ENCODE results near the gene MID2. TPM values are rescaled to one million over a fixed set of nuclear protein-coding genes. Genes with fewer than 3 reads are reported as not detected.
"Not testable (repeated sequence)": the region's sequence is repeated elsewhere in the genome, so short reads cannot be mapped to it uniquely, and the experiment has no call there.

Gene MID2
- total RNA-seq, 4 donors from 2014 or later: 50.7 to 61.3 (median 55.6) TPM

DNA sequence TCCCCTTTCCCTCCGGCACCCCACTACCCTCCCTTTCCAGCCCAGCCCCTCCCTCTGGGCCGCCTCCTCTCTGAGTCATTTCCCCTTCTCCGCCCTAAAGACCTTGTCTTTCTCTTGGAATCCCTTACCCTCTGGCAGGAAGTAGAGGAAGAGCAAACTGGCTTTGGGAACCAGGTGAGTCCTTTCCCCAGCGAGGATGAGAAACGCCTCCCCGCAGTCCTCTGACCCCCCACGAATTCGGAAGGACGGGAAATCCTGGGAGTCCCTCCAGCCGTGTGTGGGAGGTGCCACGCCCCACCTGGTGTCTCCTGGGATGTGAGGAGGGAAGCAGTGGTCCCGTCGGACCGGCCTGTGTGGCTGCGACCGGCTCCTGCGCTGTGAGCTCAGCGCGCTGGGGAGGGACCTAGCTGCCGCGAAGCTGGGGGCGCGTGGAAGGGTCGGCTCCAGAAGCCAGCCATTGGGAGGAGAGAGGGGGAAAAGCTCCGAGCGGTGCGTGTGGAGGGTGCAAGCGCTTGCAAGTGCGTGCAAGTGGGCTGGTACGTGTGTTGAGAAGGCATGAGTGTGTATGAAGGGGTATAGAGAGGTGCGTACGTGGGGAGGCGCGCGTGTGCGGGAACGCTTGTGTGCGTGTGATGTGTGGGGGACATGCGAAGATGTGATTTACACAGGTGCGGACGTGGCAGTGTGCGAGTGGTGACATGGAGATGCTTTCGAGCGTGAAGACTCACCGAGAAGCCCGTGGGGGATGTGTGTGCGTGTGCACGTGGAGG, 110.2 kb downstream of the MID2 start:
- TF ChIP-seq POLR2A (IDR thresholded peaks at IDR 0.05): no peak
- TF ChIP-seq, protein P1, sequence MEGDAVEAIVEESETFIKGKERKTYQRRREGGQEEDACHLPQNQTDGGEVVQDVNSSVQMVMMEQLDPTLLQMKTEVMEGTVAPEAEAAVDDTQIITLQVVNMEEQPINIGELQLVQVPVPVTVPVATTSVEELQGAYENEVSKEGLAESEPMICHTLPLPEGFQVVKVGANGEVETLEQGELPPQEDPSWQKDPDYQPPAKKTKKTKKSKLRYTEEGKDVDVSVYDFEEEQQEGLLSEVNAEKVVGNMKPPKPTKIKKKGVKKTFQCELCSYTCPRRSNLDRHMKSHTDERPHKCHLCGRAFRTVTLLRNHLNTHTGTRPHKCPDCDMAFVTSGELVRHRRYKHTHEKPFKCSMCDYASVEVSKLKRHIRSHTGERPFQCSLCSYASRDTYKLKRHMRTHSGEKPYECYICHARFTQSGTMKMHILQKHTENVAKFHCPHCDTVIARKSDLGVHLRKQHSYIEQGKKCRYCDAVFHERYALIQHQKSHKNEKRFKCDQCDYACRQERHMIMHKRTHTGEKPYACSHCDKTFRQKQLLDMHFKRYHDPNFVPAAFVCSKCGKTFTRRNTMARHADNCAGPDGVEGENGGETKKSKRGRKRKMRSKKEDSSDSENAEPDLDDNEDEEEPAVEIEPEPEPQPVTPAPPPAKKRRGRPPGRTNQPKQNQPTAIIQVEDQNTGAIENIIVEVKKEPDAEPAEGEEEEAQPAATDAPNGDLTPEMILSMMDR (IDR thresholded peaks at IDR 0.05): no peak
- peak; percentile 13 to 77 for DNase-seq (ENCODE audit: low spot score in 2 of 2)
- 5 to 52% methylated on average over 48 of the region's 48 CpGs for WGBS, 2 donors
- no peak overlapping the region for H3K4me3 ChIP-seq (ENCODE audit: low read depth, poor library complexity, severe bottlenecking)
- intact Hi-C loops (cut with DNase I; ENCODE audit: low total_unique reads): no loop called here

DNA sequence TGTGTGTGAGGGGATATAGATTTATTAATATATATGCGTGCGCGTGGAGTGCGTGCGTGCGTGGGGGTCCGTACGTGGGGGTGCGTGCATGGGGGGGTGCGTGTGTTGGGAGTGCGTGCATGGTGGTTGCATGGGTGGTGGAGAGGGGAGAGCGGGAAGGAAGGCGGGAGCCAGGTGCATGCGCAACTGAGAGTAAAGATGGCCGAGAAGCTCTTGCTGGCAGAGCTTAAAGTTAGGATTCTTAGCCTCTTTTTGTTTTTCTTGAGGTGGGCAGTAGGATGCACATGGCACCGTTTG, 110.7 kb downstream of the MID2 start:
- TF ChIP-seq, protein P1 (IDR thresholded peaks at IDR 0.05): no peak
- 48 to 60% methylated on average over 16 of the region's 16 CpGs for WGBS, 2 donors
- no peak for DNase-seq (ENCODE audit: low spot score in 2 of 2)
- intact Hi-C loops (cut with DNase I; ENCODE audit: low total_unique reads): no loop called here
- H3K4me3 ChIP-seq (ENCODE audit: low read depth, poor library complexity, severe bottlenecking): no peak overlapping the region

DNA sequence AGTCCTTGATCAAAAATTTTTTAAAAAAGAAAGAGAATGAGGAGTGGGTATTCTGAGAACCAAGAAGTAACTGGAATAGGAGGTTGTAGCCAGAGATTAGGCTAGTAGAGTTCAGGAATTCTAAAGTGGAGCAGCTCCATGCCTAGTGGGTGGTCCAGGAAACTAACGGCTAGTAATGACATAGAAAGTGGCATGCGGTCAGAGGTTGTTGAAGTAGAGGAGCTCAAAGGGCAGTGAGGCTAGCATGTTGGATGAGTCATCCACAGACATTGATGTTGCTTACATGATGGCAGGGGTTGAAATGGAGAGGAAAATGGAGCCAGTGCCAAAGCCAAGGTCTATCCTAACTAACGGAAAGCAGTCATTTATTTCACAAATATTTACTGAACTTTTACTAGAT, 114.4 kb downstream of the MID2 start:
- DNase-seq (ENCODE audit: low spot score in 2 of 2): no peak
- H3K4me3 ChIP-seq (ENCODE audit: low read depth, poor library complexity, severe bottlenecking): no peak overlapping the region
- 77 to 81% methylated on average over 3 of the region's 3 CpGs for WGBS, 2 donors
- intact Hi-C loops (cut with DNase I; ENCODE audit: low total_unique reads): no loop called here
- TF ChIP-seq, protein P1 (IDR thresholded peaks at IDR 0.05): no peak
- TF ChIP-seq POLR2A (IDR thresholded peaks at IDR 0.05): no peak

DNA sequence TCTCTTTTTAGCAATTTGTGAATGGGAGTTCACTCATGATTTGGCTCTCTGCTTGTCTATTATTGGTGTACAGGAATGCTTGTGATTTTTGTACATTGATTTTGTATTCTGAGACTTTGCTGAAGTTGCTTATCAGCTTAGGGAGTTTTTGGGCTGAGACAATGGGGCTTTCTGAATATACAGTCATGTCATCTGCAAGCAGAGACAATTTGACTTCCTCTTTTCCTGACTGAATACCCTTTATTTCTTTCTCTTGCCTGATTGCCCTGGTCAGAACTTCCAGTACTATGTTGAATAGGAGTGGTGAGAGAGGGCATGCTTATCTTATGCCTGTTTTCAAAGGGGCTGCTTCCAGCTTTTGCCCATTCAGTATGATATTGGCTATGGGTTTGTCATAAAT, 129.7 kb downstream of the MID2 start:
- intact Hi-C loops (cut with DNase I; ENCODE audit: low total_unique reads); H3K4me3 ChIP-seq (ENCODE audit: low read depth, poor library complexity, severe bottlenecking); DNase-seq (ENCODE audit: low spot score in 2 of 2): not testable (repeated sequence)

DNA sequence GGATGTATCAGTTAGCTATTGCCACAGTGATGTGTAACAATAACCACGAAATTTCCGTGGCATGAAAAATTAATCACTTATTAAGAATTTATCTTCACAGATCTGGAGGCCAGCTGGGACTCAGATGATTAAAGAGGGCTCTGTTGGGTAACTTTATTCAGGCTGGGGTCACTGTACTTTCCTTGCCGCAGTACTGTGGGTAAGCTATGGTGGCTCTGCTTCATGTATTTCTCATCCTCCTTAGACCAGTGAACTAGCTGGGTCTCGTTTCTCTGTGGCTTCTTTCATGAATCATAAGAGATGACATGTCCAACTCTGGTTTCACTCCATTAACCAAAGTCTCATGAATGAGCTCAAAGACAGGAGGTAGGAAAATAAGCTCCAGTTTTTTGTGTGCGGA, 143.0 kb downstream of the MID2 start:
- 78 to 91% methylated on average over 5 of the region's 5 CpGs for WGBS, 2 donors
- no peak overlapping the region for H3K4me3 ChIP-seq (ENCODE audit: low read depth, poor library complexity, severe bottlenecking)
- DNase-seq (ENCODE audit: low spot score in 2 of 2): no peak
- intact Hi-C loops (cut with DNase I; ENCODE audit: low total_unique reads): no loop called here
- TF ChIP-seq, protein P1 (IDR thresholded peaks at IDR 0.05): no peak
- no peak for TF ChIP-seq POLR2A (IDR thresholded peaks at IDR 0.05)

DNA sequence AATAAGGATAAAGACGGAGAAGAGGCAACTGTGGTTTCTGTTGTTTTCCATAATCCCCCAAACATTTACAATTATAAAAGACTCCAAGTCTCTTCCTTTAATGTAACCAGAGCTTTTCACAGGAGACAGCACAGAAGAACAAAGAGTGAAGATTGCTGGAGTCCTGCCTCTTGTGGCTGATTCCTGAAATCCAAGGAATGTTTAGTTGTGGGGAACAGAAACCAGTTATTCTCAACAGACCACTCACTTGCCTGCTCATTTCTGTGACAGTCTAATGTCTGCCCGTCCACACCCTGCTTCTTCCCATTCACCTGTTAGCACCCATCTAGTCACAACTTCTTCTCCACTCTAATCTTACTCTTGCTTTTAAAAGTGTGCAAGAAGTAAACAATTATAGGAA, 144.4 kb downstream of the MID2 start:
- H3K4me3 ChIP-seq (ENCODE audit: low read depth, poor library complexity, severe bottlenecking): no peak overlapping the region
- WGBS, 2 donors: 66 to 77% methylated on average over 2 of the region's 2 CpGs
- no peak for DNase-seq (ENCODE audit: low spot score in 2 of 2)
- intact Hi-C loops (cut with DNase I; ENCODE audit: low total_unique reads): no loop called here
- TF ChIP-seq POLR2A (IDR thresholded peaks at IDR 0.05): no peak
- TF ChIP-seq, protein P1 (IDR thresholded peaks at IDR 0.05): no peak

Data from lower leg skin (tissue), 4 donors.